Gastroesophageal sphincter (tissue), 4 donors: ENCODE data around the gene LRPAP1. TPM values are rescaled to one million over a fixed set of nuclear protein-coding genes. Genes with fewer than 3 reads are reported as not detected.
A peak's percentile ranks its signal among the peaks of the same experiment; 100 is the strongest.

Source experiments
- ATAC-seq: fragments of 150-250 bp; one replicate; pipeline ENCODE4 v1.9.1; 2016; ENCODE audit warnings: mild to moderate bottlenecking, moderate library complexity
- H3K27ac ChIP-seq, 4 donors: fragments of 200-600 bp; sonication (generic) in 3 of 4; 1 replicate in 3 of 4; 2 replicates in 1 of 4; pipeline ENCODE4 v1.5.1; 2016 to 2019
- H3K27me3 ChIP-seq: fragments of 200-600 bp; sonication (generic); one replicate; pipeline ENCODE4 v1.5.1; 2019
- H3K36me3 ChIP-seq, 2 donors: fragments of 200-600 bp; sonication (generic); one replicate each; pipeline ENCODE4 v1.5.1; 2019; ENCODE audit warnings: control low read depth in 1 of 2
- H3K4me1 ChIP-seq, 3 donors: fragments of 200-600 bp; sonication (generic); 1 replicate in 2 of 3; 2 replicates in 1 of 3; pipeline ENCODE4 v1.5.1; 2016 to 2019; ENCODE audit warnings: control low read depth in 2 of 3
- H3K4me3 ChIP-seq, 2 donors: fragments of 200-600 bp; sonication (generic); one replicate each; pipeline ENCODE4 v1.5.1; 2019; ENCODE audit warnings: mild to moderate bottlenecking in 1 of 2, moderate library complexity in 1 of 2
- H3K9me3 ChIP-seq, 3 donors: fragments of 200-600 bp; sonication (generic); one replicate each; pipeline ENCODE4 v1.5.1; 2017 to 2019; ENCODE audit warnings: control low read depth in 2 of 3
- EP300 ChIP-seq: sonication (generic); formaldehyde crosslinking; IDR thresholded peaks from one replicate; pipeline ENCODE4 v1.6.1; 2017; ENCODE audit warnings: antibody characterized with exemption, mild to moderate bottlenecking
- POLR2A ChIP-seq, 2 donors: fragments of 450-650 bp; IDR thresholded peaks; one replicate each; pipeline ENCODE4 v1.6.1; 2017; ENCODE audit warnings: antibody characterized with exemption in 2 of 2, mild to moderate bottlenecking in 2 of 2, moderate library complexity in 1 of 2
- POLR2AphosphoS5 ChIP-seq: sonication (generic); formaldehyde crosslinking; IDR thresholded peaks from one replicate; pipeline ENCODE4 v1.6.1; 2017; ENCODE audit warnings: antibody characterized with exemption
- WGBS, 2 donors: methylation state at CpG; one replicate each; pipeline ENCODE4 v1.1.5; 2018; ENCODE audit warnings: low coverage in 1 of 2; 5-methylcytosine and 5-hydroxymethylcytosine counted together
- total RNA-seq, 4 donors: library from RNA; depleted of rRNA; stranded (reverse); fragments of >200 nt; gene quantifications; one replicate each; pipeline ENCODE4 v1.1.0, GENCODE V29; 2016
- TF ChIP-seq, protein P1 (sequence below), 4 experiments: fragments of 200-600 bp in 2 of 4; fragments of 450-650 bp in 2 of 4; sonication (generic) in 1 of 4; IDR thresholded peaks; one replicate each; pipeline ENCODE4 v1.5.1; 2017 to 2019; ENCODE audit warnings: antibody characterized with exemption in 4 of 4, mild to moderate bottlenecking in 2 of 4, moderate library complexity in 2 of 4

LRPAP1 gene
- total RNA-seq, 4 donors from 2014 or later: 180 to 267 (median 201) TPM

GRCh38 chr4:3481113-3481531 is 51.1 kb downstream of the LRPAP1 start:
- Histone ChIP-seq H3K36me3 (no peaks in the 10 kb centered on the region), H3K4me3 (no peak overlapping the region), H3K9me3 (no peaks in the 10 kb centered on the region), H3K4me1 (peaks cover 0 to 30% (median 0%) of the 10 kb centered on the region in 3 donors), H3K27me3 (peaks cover 83% of the 10 kb centered on the region), H3K27ac (no peak overlapping the region)
- TF ChIP-seq POLR2A (IDR thresholded peaks at IDR 0.05) (no peak), EP300 (no peak), POLR2AphosphoS5 (no peak)
- TF ChIP-seq, protein P1, sequence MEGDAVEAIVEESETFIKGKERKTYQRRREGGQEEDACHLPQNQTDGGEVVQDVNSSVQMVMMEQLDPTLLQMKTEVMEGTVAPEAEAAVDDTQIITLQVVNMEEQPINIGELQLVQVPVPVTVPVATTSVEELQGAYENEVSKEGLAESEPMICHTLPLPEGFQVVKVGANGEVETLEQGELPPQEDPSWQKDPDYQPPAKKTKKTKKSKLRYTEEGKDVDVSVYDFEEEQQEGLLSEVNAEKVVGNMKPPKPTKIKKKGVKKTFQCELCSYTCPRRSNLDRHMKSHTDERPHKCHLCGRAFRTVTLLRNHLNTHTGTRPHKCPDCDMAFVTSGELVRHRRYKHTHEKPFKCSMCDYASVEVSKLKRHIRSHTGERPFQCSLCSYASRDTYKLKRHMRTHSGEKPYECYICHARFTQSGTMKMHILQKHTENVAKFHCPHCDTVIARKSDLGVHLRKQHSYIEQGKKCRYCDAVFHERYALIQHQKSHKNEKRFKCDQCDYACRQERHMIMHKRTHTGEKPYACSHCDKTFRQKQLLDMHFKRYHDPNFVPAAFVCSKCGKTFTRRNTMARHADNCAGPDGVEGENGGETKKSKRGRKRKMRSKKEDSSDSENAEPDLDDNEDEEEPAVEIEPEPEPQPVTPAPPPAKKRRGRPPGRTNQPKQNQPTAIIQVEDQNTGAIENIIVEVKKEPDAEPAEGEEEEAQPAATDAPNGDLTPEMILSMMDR (IDR thresholded peaks at IDR 0.05): no peak
- no peak for ATAC-seq
- 51% methylated on average over 4 of the region's 5 CpGs; no CpG with 5 or more reads in 1 of the 2 donors for WGBS, 2 donors

GRCh38 chr4:3480528-3481112 is 51.6 kb downstream of the LRPAP1 start:
- Histone ChIP-seq H3K4me3 (no peak overlapping the region), H3K27ac (no peak overlapping the region), H3K9me3 (no peaks in the 10 kb centered on the region), H3K36me3 (no peaks in the 10 kb centered on the region), H3K27me3 (peaks cover 79% of the 10 kb centered on the region), H3K4me1 (peaks cover 0 to 30% (median 0%) of the 10 kb centered on the region in 3 donors)
- ATAC-seq: peak; percentile 72
- 7 to 29% methylated on average over 5 to 7 of the region's 17 CpGs for WGBS, 2 donors
- TF ChIP-seq, protein P1 (IDR thresholded peaks at IDR 0.05): peak in 3 of 4 experiments; percentile 93 to 96 (median 95)
- TF ChIP-seq POLR2AphosphoS5: no peak

GRCh38 chr4:3479358-3480101 is 52.7 kb downstream of the LRPAP1 start:
- no peaks in the 10 kb centered on the region for H3K36me3 ChIP-seq
- peaks cover 0 to 21% (median 0%) of the 10 kb centered on the region in 3 donors for H3K4me1 ChIP-seq
- no peak for ATAC-seq
- no peak overlapping the region for H3K27ac ChIP-seq
- H3K9me3 ChIP-seq: no peaks in the 10 kb centered on the region
- H3K4me3 ChIP-seq: no peak overlapping the region
- H3K27me3 ChIP-seq: peaks cover 76% of the 10 kb centered on the region
- TF ChIP-seq POLR2A (IDR thresholded peaks at IDR 0.05) (no peak), POLR2AphosphoS5 (no peak), EP300 (no peak)
- TF ChIP-seq, protein P1 (IDR thresholded peaks at IDR 0.05): no peak
- no CpG with 5 or more reads among the region's 25 CpGs for WGBS, 2 donors

DNA sequence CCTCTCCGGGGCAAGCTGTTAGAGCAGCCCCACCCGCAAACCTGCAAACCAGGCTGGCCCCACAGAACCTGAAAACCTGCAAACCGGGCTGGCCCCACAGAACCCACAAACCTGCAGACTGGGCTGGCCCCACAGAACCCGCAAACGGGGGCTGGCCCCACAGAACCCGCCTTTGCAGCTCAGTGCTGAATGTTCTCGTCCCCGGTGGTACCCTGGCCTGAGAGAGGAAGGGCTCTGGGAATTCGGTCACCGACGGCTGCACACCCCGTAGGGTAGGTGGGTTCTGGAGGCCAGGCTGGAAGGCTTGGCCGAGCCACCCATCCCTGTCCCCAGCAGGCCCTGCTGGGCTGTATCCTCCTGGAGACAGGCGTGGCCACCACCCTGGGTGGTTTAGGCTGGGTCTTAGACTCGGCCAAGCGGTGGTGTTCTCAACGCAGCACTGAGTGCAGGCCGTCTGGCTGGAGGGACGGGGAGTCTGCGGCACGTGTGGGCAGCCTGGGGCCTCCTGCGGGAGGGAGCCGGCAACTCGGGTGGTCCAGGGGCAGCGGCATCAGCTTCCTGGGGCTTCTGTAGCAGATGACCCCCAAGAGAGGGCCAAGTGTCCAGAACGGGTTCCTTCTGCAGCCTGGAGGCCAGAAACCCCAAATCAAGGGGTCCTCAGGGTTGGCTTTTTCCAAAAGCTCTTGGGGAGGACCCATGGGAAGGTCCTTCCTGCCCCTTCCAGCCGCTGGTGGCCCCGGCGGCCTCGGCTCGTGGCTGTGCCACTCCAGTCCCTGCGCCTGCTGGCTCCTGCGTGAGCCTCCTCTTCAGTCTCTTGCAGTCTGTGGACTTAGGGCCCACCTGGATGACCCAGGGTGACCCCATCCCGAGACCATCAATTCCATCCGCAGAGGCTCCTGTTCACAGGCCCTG is 53.5 kb downstream of the LRPAP1 start:
- ATAC-seq: no peak
- 100% methylated on average over 1 of the region's 35 CpGs; no CpG with 5 or more reads in 1 of the 2 donors for WGBS, 2 donors
- TF ChIP-seq POLR2A (IDR thresholded peaks at IDR 0.05): no peak
- TF ChIP-seq EP300: no peak
- no peak for TF ChIP-seq POLR2AphosphoS5
- TF ChIP-seq, protein P1 (IDR thresholded peaks at IDR 0.05): no peak

More for the DNA sequence above, 53.5 kb downstream of the LRPAP1 start:
- Histone ChIP-seq H3K9me3 (no peaks in the 10 kb centered on the region), H3K4me1 (peaks cover 0 to 16% (median 0%) of the 10 kb centered on the region in 3 donors), H3K27me3 (peaks cover 76% of the 10 kb centered on the region), H3K27ac (no peak overlapping the region), H3K4me3 (no peak overlapping the region), H3K36me3 (no peaks in the 10 kb centered on the region)
